GM12878 (cell line): ENCODE data around the gene SUGP2. TPM values are rescaled to one million over a fixed set of nuclear protein-coding genes. Genes with fewer than 3 reads are reported as not detected.

ENCODE experiments used
- ATAC-seq: fragments of 200-7000 bp; cut with Tn5 transposase; 3 replicates; pipeline ENCODE4 v1.9.1; 2020; ENCODE audit warnings: mild to moderate bottlenecking, moderate library complexity
- BruUV-seq: library from RNA; stranded (reverse); fragments of 400-500 nt; replicated peaks from 2 replicates; lab custom pipeline; 2021; lab: Mats Ljungman, UMichigan
- CTCF ChIA-PET: fragments of 300-600 bp; sonication (Branson Sonifier 250); formaldehyde crosslinking; extraction: SDS; loops from one replicate; lab custom pipeline; 2021; ENCODE audit warnings: inconsistent platforms; lab: Yijun Ruan, JAX
- POLR2A ChIA-PET: fragments of 350-600 bp; formaldehyde crosslinking; extraction: SDS; loops from one replicate; lab custom pipeline; 2021; ENCODE audit warnings: inconsistent platforms; lab: Charles Lee
- RAD21 ChIA-PET: fragments of 300-600 bp; sonication (Branson Sonifier 250); formaldehyde crosslinking; loops from one replicate; lab custom pipeline; 2023; ENCODE audit warnings: antibody characterized with exemption; ENCODE audit not compliant: unreplicated experiment; lab: Charles Lee
- SMC1A ChIA-PET: fragments of 300-600 bp; sonication (Branson Sonifier 250); formaldehyde crosslinking; loops from one replicate; lab custom pipeline; 2023; ENCODE audit not compliant: unreplicated experiment, uncharacterized antibody; lab: Charles Lee
- DNase-seq: peaks from one replicate; pipeline ENCODE4 v3.0.0-alpha.2; 2011; ENCODE audit warnings: low read depth, low spot score
- FAIRE-seq: peaks from 3 replicates; lab custom pipeline; 2011; peaks lifted over from hg19 to GRCh38; lab: Jason Lieb, UNC
- H2AFZ ChIP-seq: 2 replicates; pipeline ENCODE4 v1.6.0; 2011; ENCODE audit warnings: low read depth, low read length, control low read depth; ENCODE audit not compliant: control insufficient read depth
- H3K27ac ChIP-seq: 2 replicates; pipeline ENCODE4 v1.5.1; 2011; ENCODE audit warnings: control low read depth; ENCODE audit not compliant: control insufficient read depth, insufficient read depth
- H3K27me3 ChIP-seq, 2 experiments: replicated peaks in 1 of 2; 2 replicates each; pipeline versions ENCODE4 v1.6.0 to v1.6.1; 2011; ENCODE audit warnings: low read length in 1 of 2; ENCODE audit not compliant: control insufficient read depth in 2 of 2, insufficient read depth in 2 of 2
- H3K36me3 ChIP-seq, 2 experiments: 2 replicates each; pipeline ENCODE4 v1.5.1; 2011; ENCODE audit warnings: low read length in 1 of 2; ENCODE audit not compliant: control insufficient read depth in 2 of 2, insufficient read depth in 2 of 2
- H3K4me1 ChIP-seq: 2 replicates; pipeline ENCODE4 v1.6.1; 2011; ENCODE audit warnings: mild to moderate bottlenecking, low read length, moderate library complexity, mixed read lengths; ENCODE audit not compliant: control insufficient read depth, insufficient read depth
- H3K4me2 ChIP-seq: 2 replicates; pipeline ENCODE4 v1.6.0; 2011; ENCODE audit warnings: control low read depth; ENCODE audit not compliant: control insufficient read depth, insufficient read depth
- H3K4me3 ChIP-seq: fragments of 200-600 bp; sonication (generic); 2 replicates; pipeline ENCODE4 v1.5.1; 2016
- H3K79me2 ChIP-seq: 2 replicates; pipeline ENCODE4 v1.6.0; 2011; ENCODE audit warnings: low read length; ENCODE audit not compliant: control insufficient read depth, insufficient read depth
- H3K9ac ChIP-seq: 2 replicates; pipeline ENCODE4 v1.8.0; 2011; ENCODE audit warnings: low read length, control low read depth, mixed read lengths; ENCODE audit not compliant: control insufficient read depth, insufficient read depth
- H3K9me3 ChIP-seq: replicated peaks from 3 replicates; pipeline ENCODE4 v1.5.1; 2011; ENCODE audit warnings: mild to moderate bottlenecking, low read length; ENCODE audit not compliant: control insufficient read depth, insufficient read depth
- H4K20me1 ChIP-seq: 2 replicates; pipeline ENCODE4 v1.6.0; 2011; ENCODE audit not compliant: control insufficient read depth, insufficient read depth
- BHLHE40 ChIP-seq, 2 experiments: fragments of 450-650 bp in 1 of 2; IDR thresholded peaks; 2 replicates each; pipeline ENCODE4 v1.6.1; 2011 to 2017; ENCODE audit warnings: low read depth in 2 of 2, borderline replicate concordance in 1 of 2, improper control_type of control experiment in 1 of 2, low read length in 1 of 2, mild to moderate bottlenecking in 1 of 2
- E2F4 ChIP-seq: IDR thresholded peaks from 2 replicates; pipeline ENCODE4 v1.6.1; 2012; ENCODE audit warnings: low read depth, low read length, improper control_type of control experiment
- PBX3 ChIP-seq: IDR thresholded peaks from 2 replicates; pipeline ENCODE4 v1.6.1; 2011; ENCODE audit warnings: mild to moderate bottlenecking, low read depth, low read length, moderate library complexity; ENCODE audit not compliant: insufficient replicate concordance
- PKNOX1 ChIP-seq: fragments of 450-650 bp; IDR thresholded peaks from 2 replicates; pipeline ENCODE4 v1.6.1; 2016; ENCODE audit warnings: mild to moderate bottlenecking
- POLR2AphosphoS5 ChIP-seq: IDR thresholded peaks from 2 replicates; pipeline ENCODE4 v1.6.1; 2011; ENCODE audit warnings: mild to moderate bottlenecking, low read length, inconsistent platforms
- RAD51 ChIP-seq: fragments of 450-650 bp; IDR thresholded peaks from 2 replicates; pipeline ENCODE4 v1.6.1; 2016; ENCODE audit warnings: moderate library complexity, mild to moderate bottlenecking, inconsistent platforms
- RUNX3 ChIP-seq: IDR thresholded peaks from 2 replicates; pipeline ENCODE4 v1.6.1; 2012; ENCODE audit warnings: low read length, inconsistent platforms
- TAF1 ChIP-seq: IDR thresholded peaks from 2 replicates; pipeline ENCODE4 v1.6.1; 2011; ENCODE audit warnings: mild to moderate bottlenecking, low read depth, low read length, borderline replicate concordance
- USF1 ChIP-seq: IDR thresholded peaks from 2 replicates; pipeline ENCODE4 v1.6.1; 2011; ENCODE audit warnings: borderline replicate concordance, low read depth, mild to moderate bottlenecking, moderate library complexity, mixed read lengths, low read length; ENCODE audit not compliant: insufficient read depth; ENCODE audit errors: extremely low read length
- ZNF622 ChIP-seq: fragments of 450-650 bp; IDR thresholded peaks from 2 replicates; pipeline ENCODE4 v1.6.1; 2017; ENCODE audit warnings: mild to moderate bottlenecking, inconsistent platforms
- WGBS: methylation state at CpG from one replicate; pipeline ENCODE4 v1.1.6; 2016; ENCODE audit warnings: low lambda C conversion rate; ENCODE audit not compliant: insufficient replicate concordance, insufficient coverage; ENCODE audit errors: missing lambda C conversion rate; 5-methylcytosine and 5-hydroxymethylcytosine counted together
- in situ Hi-C: fragments of 300-500 bp; cut with MboI; formaldehyde crosslinking; loops from 9 replicates; pipeline ENCODE4 v1.14.3; 2018; ENCODE audit warnings: mixed read lengths
- intact Hi-C: fragments of 100-400 bp; cut with micrococcal nuclease; formaldehyde crosslinking; loops from one replicate; pipeline ENCODE4 v1.14.2; 2022; ENCODE audit not compliant: unreplicated experiment
- polyA plus RNA-seq, 11 experiments: library from polyadenylated mRNA; depleted of rRNA in 4 of 11; unstranded in 6 of 11; stranded (reverse) in 5 of 11; fragments of >200 nt; fragmentation: Nextera tagmentation in 4 of 11; fragmentation: Illumina TruSeq in 1 of 11; extraction: Ambion mirVana in 4 of 11; extraction: Trizol in 1 of 11; gene quantifications; 1 replicate in 1 of 11; 2 replicates in 10 of 11; pipeline versions ENCODE4 v1.2.1 to v1.2.3, GENCODE V29; 2011 to 2016; ENCODE audit warnings: inconsistent platforms in 2 of 11, missing spikeins in 2 of 11, low read depth in 1 of 11
- total RNA-seq, 4 experiments: library from RNA; depleted of rRNA in 3 of 4; stranded (reverse); fragments of >200 nt in 3 of 4; fragmentation: Illumina TruSeq in 1 of 4; extraction: Trizol in 1 of 4; gene quantifications; 2 replicates each; pipeline versions ENCODE4 v1.2.1 to v1.2.3, GENCODE V29; 2013 to 2021
- TF ChIP-seq, protein P1 (sequence below): fragments of 450-650 bp; IDR thresholded peaks from 2 replicates; pipeline ENCODE4 v1.6.1; 2017; ENCODE audit warnings: borderline replicate concordance
- TF ChIP-seq, protein P2 (sequence below): fragments of 450-650 bp; conservative IDR thresholded peaks from 2 replicates; pipeline ENCODE4 v1.6.1; 2017; ENCODE audit warnings: mild to moderate bottlenecking, moderate library complexity
- TF ChIP-seq, protein P3 (sequence below), 3 experiments: IDR thresholded peaks in 2 of 3; conservative IDR thresholded peaks in 1 of 3; 2 replicates each; pipeline ENCODE4 v1.5.1; 2011; ENCODE audit warnings: low read depth in 3 of 3, low read length in 3 of 3, mild to moderate bottlenecking in 3 of 3, control low read depth in 2 of 3, moderate library complexity in 2 of 3, inconsistent platforms in 1 of 3, mixed read lengths in 1 of 3; ENCODE audit not compliant: control insufficient read depth in 2 of 3, insufficient read depth in 1 of 3; ENCODE audit errors: extremely low read depth in 1 of 3

Gene SUGP2
- total and polyA plus RNA-seq, 10 of the 15 experiments (the other 5 are each of a cell fraction or from before 2014, with no cell fraction given): 15.0 to 120 (median 57.2) TPM

DNA sequence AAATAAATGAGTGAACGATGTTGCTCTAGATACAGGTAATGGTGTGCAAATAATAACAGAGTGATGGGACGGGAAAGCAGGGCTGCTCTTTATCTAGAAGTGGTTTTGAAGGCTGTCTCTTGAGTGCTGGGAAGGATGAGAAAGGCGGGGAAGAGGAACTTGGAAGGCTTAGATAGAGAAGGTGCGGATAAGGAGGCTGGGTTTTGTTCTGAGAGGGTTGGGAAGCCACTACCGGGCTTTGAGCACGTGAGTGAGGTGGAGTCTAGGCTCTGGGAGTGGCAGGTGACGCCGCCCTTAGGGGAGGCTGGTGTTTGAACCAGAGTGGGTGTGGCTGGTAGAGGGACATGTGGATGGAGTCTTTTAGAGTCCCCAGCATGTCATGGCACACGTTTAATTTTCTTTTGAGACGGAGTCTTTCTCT lies 897 bp upstream of the SUGP2 start:
- 3% methylated on average over 10 of the region's 10 CpGs for WGBS
- RAD21 ChIA-PET: no interaction called here
- intact Hi-C loops: no loop called here
- peak overlapping the region; percentile 94 for H3K27ac ChIP-seq
- peak; percentile 51 for DNase-seq
- H2AFZ ChIP-seq: peak overlapping the region; percentile 89
- H4K20me1 ChIP-seq: no peaks in the 10 kb centered on the region
- peak overlapping the region; percentile 63 for H3K4me2 ChIP-seq
- H3K27me3 ChIP-seq: no peaks in the 10 kb centered on the region
- H3K36me3 ChIP-seq: peaks cover 0 to 7% of the 10 kb centered on the region in 2 experiments
- in situ Hi-C loops: no loop called here
- FAIRE-seq: no peak
- TSS peak; percentile 84 for BruUV-seq
- H3K79me2 ChIP-seq: peaks cover 42% of the 10 kb centered on the region
- H3K4me1 ChIP-seq: peaks cover 5% of the 10 kb centered on the region
- H3K9ac ChIP-seq: peak overlapping the region; percentile 93
- CTCF ChIA-PET: no interaction called here
- ATAC-seq: peak; percentile 91
- SMC1A ChIA-PET: no interaction called here
- peaks cover 2% of the 10 kb centered on the region; the same call in 1 of the 3 replicates for H3K9me3 ChIP-seq
- POLR2A ChIA-PET: interaction anchor here (0.6 kb wide), 1 partner anchor 122 kb away, joined by 3 read pairs; no protein-coding TSS in a partner anchor
- H3K4me3 ChIP-seq: peak overlapping the region; percentile 94
- no peak for TF ChIP-seq TAF1
- TF ChIP-seq RUNX3: peak; percentile 26
- peak; percentile 88 for TF ChIP-seq PBX3
- TF ChIP-seq USF1: peak; percentile 35
- peak; percentile 50; the same call in 1 of the 2 replicates for TF ChIP-seq POLR2AphosphoS5
- TF ChIP-seq, protein P1, sequence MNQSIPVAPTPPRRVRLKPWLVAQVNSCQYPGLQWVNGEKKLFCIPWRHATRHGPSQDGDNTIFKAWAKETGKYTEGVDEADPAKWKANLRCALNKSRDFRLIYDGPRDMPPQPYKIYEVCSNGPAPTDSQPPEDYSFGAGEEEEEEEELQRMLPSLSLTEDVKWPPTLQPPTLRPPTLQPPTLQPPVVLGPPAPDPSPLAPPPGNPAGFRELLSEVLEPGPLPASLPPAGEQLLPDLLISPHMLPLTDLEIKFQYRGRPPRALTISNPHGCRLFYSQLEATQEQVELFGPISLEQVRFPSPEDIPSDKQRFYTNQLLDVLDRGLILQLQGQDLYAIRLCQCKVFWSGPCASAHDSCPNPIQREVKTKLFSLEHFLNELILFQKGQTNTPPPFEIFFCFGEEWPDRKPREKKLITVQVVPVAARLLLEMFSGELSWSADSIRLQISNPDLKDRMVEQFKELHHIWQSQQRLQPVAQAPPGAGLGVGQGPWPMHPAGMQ: no peak
- no peak for TF ChIP-seq E2F4
- peak; percentile 81 for TF ChIP-seq RAD51
- TF ChIP-seq, protein P2, sequence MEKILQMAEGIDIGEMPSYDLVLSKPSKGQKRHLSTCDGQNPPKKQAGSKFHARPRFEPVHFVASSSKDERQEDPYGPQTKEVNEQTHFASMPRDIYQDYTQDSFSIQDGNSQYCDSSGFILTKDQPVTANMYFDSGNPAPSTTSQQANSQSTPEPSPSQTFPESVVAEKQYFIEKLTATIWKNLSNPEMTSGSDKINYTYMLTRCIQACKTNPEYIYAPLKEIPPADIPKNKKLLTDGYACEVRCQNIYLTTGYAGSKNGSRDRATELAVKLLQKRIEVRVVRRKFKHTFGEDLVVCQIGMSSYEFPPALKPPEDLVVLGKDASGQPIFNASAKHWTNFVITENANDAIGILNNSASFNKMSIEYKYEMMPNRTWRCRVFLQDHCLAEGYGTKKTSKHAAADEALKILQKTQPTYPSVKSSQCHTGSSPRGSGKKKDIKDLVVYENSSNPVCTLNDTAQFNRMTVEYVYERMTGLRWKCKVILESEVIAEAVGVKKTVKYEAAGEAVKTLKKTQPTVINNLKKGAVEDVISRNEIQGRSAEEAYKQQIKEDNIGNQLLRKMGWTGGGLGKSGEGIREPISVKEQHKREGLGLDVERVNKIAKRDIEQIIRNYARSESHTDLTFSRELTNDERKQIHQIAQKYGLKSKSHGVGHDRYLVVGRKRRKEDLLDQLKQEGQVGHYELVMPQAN: 0 out of 2 replicates have a peak, but pooled peaks have one; percentile 82
- TF ChIP-seq, protein P3, sequence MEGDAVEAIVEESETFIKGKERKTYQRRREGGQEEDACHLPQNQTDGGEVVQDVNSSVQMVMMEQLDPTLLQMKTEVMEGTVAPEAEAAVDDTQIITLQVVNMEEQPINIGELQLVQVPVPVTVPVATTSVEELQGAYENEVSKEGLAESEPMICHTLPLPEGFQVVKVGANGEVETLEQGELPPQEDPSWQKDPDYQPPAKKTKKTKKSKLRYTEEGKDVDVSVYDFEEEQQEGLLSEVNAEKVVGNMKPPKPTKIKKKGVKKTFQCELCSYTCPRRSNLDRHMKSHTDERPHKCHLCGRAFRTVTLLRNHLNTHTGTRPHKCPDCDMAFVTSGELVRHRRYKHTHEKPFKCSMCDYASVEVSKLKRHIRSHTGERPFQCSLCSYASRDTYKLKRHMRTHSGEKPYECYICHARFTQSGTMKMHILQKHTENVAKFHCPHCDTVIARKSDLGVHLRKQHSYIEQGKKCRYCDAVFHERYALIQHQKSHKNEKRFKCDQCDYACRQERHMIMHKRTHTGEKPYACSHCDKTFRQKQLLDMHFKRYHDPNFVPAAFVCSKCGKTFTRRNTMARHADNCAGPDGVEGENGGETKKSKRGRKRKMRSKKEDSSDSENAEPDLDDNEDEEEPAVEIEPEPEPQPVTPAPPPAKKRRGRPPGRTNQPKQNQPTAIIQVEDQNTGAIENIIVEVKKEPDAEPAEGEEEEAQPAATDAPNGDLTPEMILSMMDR (IDR thresholded peaks at IDR 0.05 in 2 of 3, conservative IDR thresholded peaks at IDR 0.05 in 1 of 3; ENCODE audit: control insufficient read depth in 2 of 3, extremely low read depth in 1 of 3, insufficient read depth in 1 of 3, low read depth in 3 of 3, low read length in 3 of 3): no peak
- TF ChIP-seq BHLHE40 (IDR thresholded peaks at IDR 0.05; ENCODE audit: borderline replicate concordance in 1 of 2, low read depth in 2 of 2, low read length in 1 of 2): peak; percentile 97
- no peak for TF ChIP-seq ZNF622
- peak; percentile 95 for TF ChIP-seq PKNOX1
